ENCODE data around the gene BAIAP2L2.

- TF ChIP-seq CTCF (IDR thresholded peaks at IDR 0.05; ENCODE audit: low read depth, low read length, poor library complexity, severe bottlenecking) (no peak), EZH2phosphoT487 (IDR thresholded peaks at IDR 0.05; ENCODE audit: borderline replicate concordance, low read length) (no peak)
These were observed 22.3 kb upstream of the BAIAP2L2 start for GRCh38 chr22:38132794-38133193.

All from DOHH2 (cell line).